NCI-H345 treated with DMSO at 0.1 percent for 48 hours (cell line): ENCODE results near the gene CREB3.

Source experiments
- DNase-seq: peaks from one replicate; lab custom pipeline; 2025; ENCODE audit not compliant: unreplicated experiment; lab: John Stamatoyannopoulos, UW

Gene CREB3

GRCh38 chr9:35748242-35748857 is 15.9 kb downstream of the CREB3 start:
- no peak for DNase-seq

DNA sequence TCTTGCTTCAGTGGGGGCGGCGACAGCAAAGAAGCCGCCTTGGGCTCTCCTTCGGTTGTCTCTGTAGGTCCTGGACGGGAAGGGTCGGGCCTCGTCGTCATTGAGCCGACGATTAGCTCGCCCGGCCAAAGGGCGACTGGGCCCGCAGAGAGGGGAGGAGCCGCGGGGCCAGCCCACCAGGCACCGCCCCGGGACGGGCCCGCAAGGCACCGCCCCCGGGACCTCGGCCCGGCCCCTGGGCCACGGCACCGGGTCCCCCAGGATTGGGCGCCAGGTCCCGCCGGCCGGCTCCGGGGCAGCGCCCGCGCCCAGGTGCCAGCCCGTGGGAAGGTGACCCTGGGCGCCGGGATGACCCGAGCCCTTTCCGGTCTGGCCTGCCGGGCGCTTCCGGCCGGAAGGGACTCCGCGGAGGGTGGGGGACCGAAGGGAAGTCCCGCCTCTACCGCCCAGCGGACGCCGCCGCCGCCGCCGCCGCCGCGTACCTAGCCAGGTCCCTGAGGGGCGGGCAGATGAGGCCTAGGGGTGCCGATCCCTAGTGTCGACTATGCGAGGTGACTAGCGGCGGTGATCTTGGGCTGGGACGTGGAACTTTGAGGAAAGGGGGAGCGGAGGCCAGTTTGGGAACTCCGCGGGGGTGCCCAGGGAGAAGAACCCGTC is 16.5 kb downstream of the CREB3 start, which contains the start of the genes GBA2 and RGP1:
Gene GBA2 (minus strand): TSS at position 371 of the 657 bp plus-strand sequence. CDS start 524 bp downstream, outside the sequence.
Gene RGP1 (plus strand): TSS at position 430 of the 657 bp plus-strand sequence. CDS start 469 bp downstream, outside the sequence.
- DNase-seq, result peak; percentile 39

GRCh38 chr9:35749515-35750255 is 17.2 kb downstream of the CREB3 start:
- DNase-seq, result no peak

GRCh38 chr9:35750256-35750531 is 17.7 kb downstream of the CREB3 start:
- no peak for DNase-seq

DNA sequence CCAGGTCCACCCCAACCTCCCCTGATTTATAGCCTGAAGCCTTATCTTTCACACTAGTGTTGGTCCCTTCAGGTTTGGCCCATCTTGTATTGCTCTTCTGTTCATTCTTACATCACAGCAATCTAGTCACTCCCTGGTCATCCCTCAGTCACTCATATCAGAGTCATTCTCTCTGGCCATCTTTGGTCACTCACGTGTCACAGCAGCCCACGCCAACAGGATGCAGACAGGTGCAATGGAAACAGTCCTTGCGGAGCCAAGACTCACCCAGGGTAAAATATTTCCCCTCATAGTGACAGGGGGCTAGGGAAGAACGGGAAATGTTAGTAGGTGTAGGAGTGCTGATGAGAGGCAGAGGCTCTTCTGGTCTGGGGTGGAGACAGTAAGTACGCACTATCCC is 21.0 kb downstream of the CREB3 start:
- no peak for DNase-seq

DNA sequence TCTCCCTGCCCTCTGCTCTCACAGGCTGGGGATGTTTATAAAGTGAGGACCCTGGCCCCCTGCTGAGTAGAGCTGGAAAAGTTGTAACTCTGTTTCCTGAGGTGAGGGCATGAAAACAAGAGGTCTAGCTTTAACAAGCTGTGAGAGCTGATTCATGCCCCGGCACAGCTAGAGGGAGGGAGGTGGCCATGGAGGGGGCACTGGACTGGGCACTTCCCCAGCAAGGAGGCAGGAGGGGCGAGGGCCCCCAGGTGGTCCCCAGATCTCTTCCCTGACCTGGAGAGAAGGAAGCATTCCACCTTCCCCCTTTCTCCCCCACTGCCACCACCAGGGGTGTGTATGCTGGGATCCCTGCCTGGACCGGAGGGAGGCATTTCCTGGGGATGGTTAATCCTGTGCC is 21.8 kb downstream of the CREB3 start, which contains the start of gene MSMP:
Gene MSMP (minus strand): TSS at position 13 of the 400 bp plus-strand sequence. CDS start 147 bp downstream, outside the sequence.
- no peak for DNase-seq

- no peak for DNase-seq
Observed at GRCh38 chr9:35755071-35755470, 22.6 kb downstream of the CREB3 start.

DNA sequence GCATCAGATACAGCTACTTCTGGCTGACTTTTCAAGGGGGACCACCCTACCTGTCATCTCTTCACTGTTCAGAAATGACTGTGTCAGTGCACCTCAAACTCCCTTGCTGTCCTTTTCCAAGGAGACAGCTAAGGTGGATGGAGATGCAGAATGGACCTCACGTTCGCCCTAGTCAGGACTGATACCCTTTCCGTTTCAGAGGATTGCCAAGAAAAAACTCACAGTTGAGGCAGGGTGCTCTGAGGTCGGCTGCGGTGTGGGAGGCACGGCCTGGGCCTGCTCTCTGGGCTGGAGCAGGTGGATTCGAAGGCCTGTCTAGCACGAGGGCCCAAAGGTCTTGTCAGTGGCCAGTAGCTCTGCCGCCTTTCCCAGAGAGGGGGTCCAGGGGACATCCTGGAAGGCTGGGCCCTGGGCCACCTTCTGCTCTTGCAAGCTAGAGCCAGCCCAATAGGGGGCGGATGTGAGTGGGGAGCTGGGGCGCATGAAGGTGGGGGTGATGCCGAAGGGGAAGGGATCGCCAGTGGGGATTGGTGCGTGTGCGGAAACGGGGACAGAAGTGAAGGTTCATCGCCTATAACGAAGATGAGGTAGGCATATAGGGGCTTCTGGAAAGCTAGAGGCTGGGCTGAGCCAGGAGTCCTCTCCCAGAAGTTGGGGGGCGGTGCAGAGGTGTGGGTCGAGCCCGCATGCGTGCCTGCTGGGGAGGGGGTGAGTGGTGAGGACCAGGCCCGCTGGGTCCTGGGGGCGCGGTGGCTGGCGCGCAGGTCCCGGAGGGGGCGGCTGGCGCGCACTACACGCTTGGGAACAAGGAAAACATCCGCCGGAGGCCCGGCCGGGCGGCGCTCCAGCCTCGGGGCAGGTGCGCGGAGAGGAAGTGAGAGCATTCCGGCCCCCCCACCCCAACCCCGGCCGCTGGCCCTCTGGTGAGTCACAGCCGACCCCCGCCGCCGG is 24.1 kb downstream of the CREB3 start:
- DNase-seq, result peak; percentile 60

GRCh38 chr9:35757226-35757891 is 24.9 kb downstream of the CREB3 start:
- peak; percentile 54 for DNase-seq

DNA sequence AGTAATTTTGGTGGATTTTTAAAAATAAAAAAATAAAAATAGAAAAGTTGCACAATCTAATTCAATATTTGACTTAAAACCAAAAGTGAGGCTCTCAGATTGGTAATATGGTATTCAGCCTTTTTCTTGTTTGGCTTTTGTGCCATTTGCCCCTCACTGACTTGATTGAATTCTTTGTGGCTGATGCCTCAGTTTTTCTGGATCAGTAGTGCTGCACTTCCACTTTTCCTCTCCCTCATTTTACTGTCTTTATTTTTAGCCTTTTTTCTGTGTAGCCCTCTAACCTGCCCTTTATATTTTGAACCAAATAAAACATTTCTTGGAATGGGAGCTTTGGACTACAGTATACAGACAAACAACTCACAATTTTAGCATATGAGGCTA is 25.4 kb downstream of the CREB3 start:
- DNase-seq, result no peak

DNA sequence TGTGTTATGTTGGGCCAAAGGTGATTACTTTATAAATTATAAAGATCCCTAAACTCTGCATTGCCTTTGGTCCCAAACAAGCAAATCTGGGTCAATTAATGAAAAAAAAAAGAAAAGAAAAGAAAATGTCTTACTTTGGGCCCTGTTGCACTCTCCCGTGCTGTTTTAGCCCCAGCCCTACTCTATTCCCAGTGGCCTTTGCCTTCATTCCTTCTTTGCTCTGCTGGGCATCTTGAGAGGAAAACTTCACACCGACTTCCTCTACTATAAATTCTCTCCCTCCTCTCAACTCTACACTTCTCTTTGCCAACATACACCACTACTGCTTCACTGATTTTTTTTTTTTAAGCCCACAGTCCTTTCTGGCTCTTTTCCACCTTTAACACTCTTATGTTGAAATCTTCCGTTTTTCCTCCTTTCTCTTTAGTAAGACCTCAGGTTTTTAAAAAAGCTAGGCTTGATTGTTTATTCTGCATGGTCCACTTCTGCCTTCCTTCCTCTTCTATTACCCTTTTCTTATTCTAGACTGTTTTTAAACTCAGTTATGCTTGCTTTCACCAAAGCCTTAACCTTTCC is 26.1 kb downstream of the CREB3 start:
- DNase-seq, result no peak

DNA sequence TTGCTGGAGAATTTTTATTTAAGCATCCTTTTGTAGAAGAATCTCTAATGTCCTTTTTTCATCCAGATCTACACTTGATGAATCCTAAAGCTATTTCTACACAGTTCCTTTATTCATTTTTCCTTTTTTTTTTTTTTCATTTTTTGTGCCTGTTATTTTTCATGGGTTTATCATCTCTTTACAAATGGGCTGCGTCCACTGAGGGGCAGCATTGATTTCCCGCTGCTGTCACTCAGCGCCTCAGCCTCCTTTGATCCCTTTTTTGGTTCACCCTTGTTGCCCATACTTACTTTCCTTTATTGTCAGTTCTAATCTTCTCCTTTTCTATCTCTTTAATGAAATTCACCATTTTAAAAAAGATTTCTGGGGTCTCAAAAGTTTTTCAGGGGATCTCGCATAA is 27.3 kb downstream of the CREB3 start:
- no peak for DNase-seq

GRCh38 chr9:35760651-35761050 is 28.2 kb downstream of the CREB3 start:
- DNase-seq, result no peak

GRCh38 chr9:35763181-35763580 is 30.7 kb downstream of the CREB3 start:
- DNase-seq, result no peak

GRCh38 chr9:35763803-35764202 is 31.3 kb downstream of the CREB3 start:
- DNase-seq, result no peak

DNA sequence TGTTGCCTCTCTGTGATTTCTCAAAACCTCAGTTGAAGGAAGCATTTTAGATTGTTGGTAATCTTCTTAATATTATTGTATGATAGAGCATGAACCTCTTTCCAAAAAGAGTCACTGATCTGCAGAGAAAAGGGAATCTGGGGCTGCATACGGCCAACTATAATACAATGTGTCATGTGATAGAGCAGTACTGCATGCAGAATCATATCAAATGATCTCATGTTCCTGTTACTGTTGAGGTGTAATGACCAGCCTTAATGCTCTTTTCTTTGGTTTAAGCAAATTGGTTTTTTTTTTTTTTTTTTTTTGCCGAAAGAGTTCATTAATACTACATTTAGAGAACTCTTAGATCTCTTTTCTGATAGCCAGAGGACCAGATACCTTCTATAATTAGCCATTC is 34.5 kb downstream of the CREB3 start:
- DNase-seq, result no peak

- DNase-seq, result no peak
Observed at GRCh38 chr9:35767458-35767857, 35.0 kb downstream of the CREB3 start.

DNA sequence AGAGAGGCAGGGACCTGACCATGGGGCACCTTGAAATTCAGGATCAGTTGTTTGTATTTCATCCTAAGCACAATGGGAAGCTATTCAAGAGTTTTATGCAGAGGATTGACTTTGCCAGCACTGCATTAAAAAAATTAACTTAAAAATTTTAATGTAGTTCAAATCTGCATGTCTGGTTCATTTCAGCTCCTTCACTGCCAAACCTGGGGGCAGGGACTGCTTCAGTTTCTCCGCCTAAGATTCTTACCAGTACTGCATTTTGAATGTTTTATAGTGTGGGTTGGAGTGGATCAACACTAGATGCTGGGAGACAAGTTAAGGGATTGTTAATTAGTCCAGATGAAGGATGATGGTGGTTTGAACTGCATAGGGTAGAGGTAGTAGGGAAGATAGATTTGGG is 37.3 kb downstream of the CREB3 start:
- DNase-seq, result no peak

DNA sequence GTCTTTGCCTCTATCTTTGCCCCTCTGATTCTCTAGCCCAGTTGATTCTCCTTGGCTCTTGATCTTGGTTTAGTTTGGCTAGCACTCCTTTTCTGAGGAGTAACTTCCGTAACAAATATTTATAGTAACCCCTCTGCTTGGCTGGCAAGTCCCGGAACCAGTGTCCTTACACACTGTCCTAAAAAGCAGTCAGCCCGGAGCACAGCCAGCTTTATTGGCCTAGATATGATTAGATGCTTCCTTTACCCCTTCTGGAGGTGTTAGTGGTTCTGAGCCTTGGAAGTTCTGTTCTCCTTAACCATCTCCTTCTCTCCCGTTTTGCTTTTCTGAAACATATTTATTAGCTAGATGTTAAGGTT is 38.6 kb downstream of the CREB3 start:
- no peak for DNase-seq

GRCh38 chr9:35771534-35771933 is 39.1 kb downstream of the CREB3 start:
- DNase-seq, result peak; percentile 53
